Liver (tissue), 3 donors: ENCODE results near the gene RAPGEF2.
A peak's percentile ranks its signal among the peaks of the same experiment; 100 is the strongest.

Source experiments
- ATF3 ChIP-seq: IDR thresholded peaks from 2 replicates; pipeline ENCODE4 v1.6.1; 2016; ENCODE audit warnings: antibody characterized with exemption
- CTCF ChIP-seq: fragments of 150-350 bp; IDR thresholded peaks from 2 replicates; pipeline ENCODE4 v1.5.1; 2017; ENCODE audit warnings: improper control_type of control experiment, low read depth, low read length; ENCODE audit not compliant: missing input control
- MAX ChIP-seq: IDR thresholded peaks from 2 replicates; pipeline ENCODE4 v1.6.1; 2016; ENCODE audit warnings: antibody characterized with exemption
- RAD21 ChIP-seq, 2 donors: IDR thresholded peaks; 2 replicates each; pipeline ENCODE4 v1.6.1; 2016; ENCODE audit warnings: antibody characterized with exemption in 2 of 2, mild to moderate bottlenecking in 2 of 2
- REST ChIP-seq: IDR thresholded peaks from 2 replicates; pipeline ENCODE4 v1.6.1; 2016; ENCODE audit warnings: antibody characterized with exemption, mild to moderate bottlenecking
- SP1 ChIP-seq: IDR thresholded peaks from 2 replicates; pipeline ENCODE4 v1.6.1; 2018; ENCODE audit warnings: antibody characterized with exemption, mild to moderate bottlenecking
- TAF1 ChIP-seq: conservative IDR thresholded peaks from 2 replicates; pipeline ENCODE4 v1.6.1; 2016; ENCODE audit warnings: antibody characterized with exemption, mild to moderate bottlenecking
- ZBTB33 ChIP-seq: IDR thresholded peaks from 2 replicates; pipeline ENCODE4 v1.6.1; 2016; ENCODE audit warnings: antibody characterized with exemption
- donor health status: healthy.
- donor health status: healthy.

GRCh38 chr4:159398236-159398638 is 295.4 kb downstream of the RAPGEF2 start:
- peak; percentile 47 for TF ChIP-seq REST
- no peak for TF ChIP-seq MAX
- no peak for TF ChIP-seq CTCF
- TF ChIP-seq RAD21 (IDR thresholded peaks at IDR 0.05), result no peak
- no peak for TF ChIP-seq ZBTB33
- TF ChIP-seq ATF3, result no peak
- TF ChIP-seq SP1, result no peak
- TF ChIP-seq TAF1, result no peak
